Central memory CD4-positive, alpha-beta T cell (primary cell): ENCODE measurements around the gene INPP4A.

Source experiments
- DNase-seq: peaks from one replicate; pipeline ENCODE4 v3.0.0; 2022

The INPP4A gene

DNA sequence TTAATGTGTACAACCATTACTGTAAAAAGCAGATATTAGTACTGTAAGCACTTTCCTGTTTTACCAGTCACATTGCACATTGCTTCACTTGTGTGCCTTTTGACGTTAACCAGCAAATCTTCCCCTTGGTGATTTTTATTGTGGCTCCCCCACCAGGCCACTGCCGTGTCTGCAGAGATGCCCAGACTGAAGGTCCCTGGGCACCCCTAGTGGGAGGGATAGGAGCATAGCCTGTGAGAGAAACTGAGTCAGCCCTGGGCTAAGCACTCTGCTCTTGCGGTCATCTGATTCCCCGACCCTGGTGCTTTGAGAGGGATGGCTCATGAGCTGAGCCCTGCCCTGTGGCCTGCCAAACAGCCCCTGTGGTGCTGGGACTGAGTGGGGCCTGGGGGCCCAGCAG, 73.4 kb downstream of the INPP4A start:
- peak; percentile 56 for DNase-seq

DNA sequence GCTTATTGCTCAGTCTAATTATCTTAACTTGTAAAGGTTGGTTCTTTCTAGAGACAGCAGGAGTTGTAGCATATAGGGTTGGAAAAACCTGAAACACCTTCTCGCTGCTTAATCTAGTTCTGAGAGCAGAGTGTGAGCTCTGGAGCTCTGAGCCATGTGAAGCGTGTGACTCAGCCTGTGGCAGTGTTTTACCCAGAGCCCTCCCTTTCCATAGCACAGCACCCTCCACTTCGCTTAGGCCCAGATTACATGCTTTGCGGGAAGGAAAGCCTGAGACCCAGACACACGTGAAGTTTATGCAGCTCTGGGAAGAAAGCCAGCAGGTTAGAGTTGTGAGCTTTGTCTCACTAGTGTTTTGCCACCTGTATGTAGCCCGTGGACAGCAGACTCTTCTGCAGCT, 74.5 kb downstream of the INPP4A start:
- no peak for DNase-seq

DNA sequence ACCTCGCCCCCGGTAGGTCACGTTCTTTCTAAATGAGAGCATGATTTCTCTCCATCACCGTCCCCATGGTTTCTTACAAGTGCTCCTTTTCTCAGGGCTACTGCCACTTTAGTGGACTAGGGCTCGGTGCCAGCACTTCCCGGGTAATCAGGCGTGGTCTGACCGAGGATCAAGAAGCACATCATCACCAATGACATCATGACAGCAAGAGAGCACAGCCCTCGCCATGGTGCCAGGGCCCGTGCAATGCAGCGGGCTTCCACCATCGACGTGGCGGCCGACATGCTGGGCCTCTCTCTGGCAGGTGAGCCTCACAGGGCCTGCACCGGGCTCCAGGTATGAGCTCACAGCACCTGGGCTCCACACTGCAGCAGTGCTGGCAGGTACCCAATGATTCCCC, 75.2 kb downstream of the INPP4A start:
- DNase-seq: no peak

DNA sequence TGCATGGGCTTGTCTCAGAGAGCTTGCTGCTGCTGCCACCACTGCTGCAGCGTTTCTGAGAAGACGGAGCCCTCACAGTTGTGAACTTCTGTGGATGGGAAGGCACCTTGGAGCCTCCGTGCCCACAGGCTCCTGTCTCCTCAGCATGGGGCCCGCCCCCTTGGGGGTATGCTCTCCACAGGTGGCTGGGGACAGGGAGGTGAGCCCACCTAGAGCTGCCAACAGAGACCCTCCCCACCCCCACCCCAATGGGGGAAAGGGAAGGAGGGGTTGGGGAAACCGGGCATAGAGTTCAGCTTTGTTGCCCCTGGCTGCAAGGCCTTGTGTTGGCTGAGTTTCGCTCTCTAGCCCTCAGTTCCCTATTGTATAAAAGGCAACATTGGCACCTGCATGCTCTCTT, 76.1 kb downstream of the INPP4A start:
- no peak for DNase-seq

DNA sequence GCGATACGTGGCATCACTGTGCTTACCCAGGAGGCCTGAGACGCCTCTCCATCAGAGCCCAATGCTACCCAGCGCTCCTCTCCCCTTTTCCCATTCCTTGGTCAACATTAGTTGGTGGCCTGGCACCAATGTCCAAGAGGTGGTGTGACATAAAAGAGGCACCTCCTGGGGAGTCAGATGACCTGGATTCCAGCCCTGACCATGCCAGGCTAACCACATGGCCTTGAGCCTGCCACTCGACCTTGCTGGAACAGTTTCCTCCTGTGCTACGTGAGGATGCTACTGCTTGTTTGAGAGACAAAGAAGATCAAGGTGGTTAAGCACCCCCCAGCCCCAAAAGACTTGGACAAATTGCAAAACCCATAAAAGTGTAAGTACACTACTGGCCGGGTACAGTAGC, 76.6 kb downstream of the INPP4A start:
- DNase-seq: no peak

DNA sequence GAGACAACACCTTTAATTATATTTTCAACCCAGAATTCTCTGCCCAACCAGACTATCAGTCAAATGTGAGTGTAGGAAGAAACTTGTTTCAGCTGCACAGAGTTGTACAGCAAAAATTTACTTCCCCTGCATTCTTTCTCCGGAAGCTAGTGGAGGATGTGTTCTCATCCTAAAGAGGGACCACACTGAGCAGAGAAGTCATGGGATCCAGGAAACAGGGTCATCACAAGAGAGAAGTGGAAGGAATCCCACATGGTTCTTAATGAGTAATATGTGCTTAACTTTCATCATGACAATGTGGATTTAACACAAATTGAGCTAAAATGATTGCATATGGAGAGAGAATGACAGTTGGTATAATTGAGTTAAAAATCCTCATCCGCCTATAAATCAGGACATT, 78.2 kb downstream of the INPP4A start:
- DNase-seq: no peak

DNA sequence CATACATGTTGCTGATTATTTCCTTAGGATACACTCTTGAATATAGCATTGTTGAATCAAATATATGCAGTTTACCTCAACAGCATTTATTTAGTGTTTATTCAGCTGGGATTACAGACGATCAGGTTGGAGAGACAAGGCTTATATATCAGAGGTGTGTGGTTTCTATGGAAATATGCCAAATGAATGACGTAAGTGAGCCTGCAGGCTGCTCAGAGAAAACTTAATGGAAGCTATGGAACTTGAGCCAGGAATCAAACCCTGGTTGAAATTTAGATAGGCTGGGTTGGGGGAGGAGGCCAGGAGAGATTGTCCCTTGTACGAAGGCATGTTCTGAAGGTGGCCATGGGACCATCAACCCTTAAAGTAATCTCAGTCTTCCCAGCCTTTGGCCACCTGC, 79.5 kb downstream of the INPP4A start:
- DNase-seq: no peak

DNA sequence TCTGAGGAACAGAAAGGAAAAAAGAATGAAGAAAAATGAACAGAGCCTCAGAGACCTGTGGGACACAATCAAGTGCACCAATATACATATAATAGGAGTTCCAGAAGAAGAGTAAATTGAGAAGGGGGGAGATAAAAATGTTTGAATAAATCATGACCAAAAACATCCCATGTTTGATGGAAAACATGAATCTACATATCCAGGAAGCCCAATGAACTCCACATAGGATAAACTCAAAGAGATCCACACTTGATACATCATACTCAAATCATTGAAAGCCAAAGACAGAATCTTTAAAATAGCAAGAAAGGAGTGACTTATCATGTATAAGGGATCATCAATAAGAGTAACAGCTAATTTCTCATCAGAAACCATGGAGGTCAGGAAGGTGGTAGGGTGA, 83.7 kb downstream of the INPP4A start:
- DNase-seq: no peak

DNA sequence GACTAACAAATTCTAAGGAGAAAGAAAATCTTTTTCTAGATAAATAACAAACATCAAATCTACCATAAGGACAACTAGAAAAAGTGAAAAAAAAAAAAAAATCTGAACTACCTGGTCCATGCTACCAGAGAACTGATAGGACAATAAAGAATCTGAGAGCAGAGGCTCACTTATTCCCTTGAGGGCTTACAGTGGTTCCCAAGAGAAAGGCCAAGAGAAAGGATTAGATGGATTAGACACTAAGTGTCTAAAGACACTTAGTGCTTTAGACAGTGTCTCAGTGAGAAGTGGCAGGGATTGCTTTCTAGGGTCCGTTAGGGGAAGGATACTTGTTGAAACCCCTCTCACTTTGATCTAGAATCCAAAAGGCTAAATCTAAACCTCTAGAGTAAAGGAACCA, 85.5 kb downstream of the INPP4A start:
- DNase-seq: no peak

DNA sequence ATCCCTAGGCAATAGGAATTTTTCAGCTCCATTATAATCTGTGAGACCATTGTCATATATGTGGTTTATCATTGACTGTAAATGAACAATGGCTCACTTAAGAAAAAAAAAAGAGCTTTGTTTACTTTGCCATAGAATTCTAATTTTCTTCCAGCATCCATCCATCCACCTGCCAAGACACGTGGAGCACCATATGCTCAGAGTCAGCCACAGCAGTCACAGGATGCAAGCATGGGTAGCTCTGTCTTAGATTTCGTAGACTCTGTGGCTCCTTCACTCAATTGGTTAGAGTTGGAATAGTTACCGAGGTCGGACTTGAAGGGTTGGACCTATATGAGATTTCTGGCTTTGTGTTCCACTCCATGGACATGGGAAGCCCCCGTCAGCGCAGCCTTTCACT, 88.1 kb downstream of the INPP4A start:
- no peak for DNase-seq

DNA sequence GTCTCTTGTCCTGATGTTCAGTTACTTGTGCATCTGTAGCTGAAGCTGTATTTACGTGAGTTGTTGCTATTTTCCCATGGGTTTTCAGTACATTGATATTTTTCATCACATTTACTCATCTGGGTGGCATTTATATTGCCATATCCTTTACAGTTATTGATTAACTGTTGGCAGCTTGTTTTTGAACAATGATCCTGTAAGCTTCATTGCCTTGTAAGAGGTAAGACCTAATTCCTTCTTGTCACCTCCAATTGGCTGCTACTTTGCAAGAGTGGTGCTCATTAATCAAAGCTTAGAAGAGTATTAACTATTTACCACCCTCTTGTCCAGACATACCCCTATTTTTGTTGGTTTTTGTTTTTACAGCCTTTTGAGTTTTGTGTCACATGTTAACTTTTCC, 88.9 kb downstream of the INPP4A start:
- DNase-seq: no peak

DNA sequence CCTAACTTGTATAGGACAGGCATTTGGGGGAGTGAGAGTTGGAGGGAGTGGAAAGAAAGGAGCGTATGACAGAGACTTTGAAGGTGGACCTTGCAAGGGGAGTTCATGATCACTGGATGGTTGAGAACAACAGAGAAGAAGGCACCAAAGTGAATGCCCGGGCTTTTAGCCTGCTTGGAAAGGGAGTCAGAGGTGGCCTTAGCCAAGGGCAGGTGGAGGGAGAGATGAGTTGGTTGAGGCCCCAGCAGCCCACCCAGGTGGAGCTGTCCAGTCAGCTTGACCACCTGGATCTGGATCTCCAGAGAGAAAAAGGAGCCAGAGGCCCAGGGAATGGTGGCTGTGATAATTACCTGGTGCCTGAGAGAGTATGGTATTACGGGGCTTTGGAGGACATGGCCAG, 90.1 kb downstream of the INPP4A start:
- DNase-seq: no peak

DNA sequence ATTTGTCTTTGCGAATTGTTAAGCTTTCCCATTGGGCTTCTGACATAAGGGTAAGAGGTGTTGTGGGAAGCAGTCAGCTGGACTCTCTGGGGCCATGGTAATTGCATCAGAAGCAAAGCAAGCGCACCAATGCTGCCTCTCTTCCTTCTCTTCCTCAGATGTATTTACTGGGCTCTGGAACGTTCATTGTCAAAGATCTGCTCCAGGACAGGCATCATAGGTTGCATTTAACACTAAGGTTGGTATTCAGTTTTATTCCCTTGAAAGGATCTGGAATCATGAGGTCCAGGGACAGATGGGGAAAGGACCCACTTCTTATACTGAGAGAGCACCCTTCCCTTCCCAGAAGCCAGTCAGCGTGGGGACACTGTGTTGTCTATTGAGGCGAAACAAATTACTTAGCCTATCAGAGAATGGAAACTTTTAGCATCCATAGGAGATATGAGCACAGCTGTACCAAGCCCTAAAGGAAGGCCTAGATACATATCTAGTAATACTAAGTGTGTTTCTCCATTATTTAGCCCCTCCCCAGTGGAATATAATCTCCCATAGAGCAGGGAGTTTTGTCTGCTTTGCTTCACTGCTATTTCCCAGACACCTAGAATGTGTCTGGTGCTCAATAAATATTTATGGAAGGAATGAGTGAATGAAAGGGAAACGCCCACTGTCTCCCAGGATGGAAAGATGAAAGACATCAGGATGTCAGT, 91.5 kb downstream of the INPP4A start:
- DNase-seq: no peak

DNA sequence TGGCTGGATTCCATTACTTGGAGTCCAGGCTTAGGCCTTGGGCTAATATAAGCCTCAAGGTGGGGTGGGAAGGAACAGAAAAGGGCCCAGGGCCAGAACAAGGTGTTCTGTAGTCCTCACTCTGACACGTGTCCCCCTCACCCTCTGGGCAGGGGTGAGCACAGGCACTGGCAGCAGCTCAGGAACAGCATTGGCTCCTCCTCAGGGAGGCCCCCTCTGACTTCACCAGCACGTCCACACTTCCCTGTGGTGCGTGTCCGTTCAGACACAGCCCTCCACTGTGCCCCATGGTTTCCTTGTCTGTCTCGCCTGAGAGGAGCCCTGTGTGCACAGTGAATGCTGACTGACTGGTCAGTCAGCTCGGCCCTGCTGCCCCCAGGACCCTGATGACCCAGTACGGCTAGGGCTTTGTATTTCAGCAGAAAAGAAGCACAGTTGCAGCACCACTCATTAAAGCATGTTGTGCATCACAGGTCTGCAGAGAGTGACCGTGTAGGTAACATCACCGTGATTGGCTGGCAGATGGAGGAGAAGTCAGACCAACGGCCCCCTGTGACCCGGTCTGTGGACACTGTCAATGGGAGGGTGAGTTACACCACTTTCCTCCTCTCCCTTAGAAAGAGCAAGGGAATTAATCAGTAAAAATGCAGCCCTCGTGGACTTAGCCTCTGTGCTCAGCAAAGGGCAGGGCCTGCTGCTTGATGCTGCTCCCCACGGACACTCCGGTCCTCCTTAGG, 92.9 kb downstream of the INPP4A start:
- no peak for DNase-seq

DNA sequence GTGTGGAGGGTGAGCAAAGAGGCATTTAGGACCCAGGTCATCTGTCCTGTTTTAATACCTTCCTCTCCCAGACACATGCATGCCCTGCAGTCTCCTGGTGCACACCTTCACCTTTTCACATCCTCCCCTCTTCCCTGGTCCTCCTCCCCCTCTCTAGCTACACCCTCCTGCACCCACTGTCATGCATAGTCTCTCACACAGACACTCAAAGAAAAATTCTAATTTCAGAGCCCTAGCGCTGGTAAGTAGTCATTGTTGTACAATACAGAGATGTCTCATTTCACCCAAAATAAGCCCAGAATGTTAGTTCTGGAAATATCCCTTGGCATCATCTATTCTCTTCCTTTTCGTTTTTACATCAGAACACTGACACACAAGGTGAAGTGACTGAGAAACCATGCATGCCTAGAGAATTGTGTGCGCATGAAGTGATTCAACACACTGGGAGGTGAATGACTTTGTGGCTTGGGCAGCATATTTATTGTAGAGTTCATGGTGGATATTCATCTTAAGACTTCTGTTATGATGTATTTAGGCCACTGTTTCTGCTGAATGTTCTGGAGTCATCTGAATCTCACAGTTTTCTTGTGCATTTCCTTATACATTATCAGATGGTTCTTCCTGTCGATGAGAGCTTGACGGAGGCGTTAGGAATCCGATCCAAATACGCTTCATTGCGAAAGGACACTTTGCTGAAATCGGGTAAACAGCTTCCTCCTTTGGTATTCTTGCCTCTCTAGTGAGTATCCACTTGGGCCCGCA, 93.8 kb downstream of the INPP4A start:
- no peak for DNase-seq

DNA sequence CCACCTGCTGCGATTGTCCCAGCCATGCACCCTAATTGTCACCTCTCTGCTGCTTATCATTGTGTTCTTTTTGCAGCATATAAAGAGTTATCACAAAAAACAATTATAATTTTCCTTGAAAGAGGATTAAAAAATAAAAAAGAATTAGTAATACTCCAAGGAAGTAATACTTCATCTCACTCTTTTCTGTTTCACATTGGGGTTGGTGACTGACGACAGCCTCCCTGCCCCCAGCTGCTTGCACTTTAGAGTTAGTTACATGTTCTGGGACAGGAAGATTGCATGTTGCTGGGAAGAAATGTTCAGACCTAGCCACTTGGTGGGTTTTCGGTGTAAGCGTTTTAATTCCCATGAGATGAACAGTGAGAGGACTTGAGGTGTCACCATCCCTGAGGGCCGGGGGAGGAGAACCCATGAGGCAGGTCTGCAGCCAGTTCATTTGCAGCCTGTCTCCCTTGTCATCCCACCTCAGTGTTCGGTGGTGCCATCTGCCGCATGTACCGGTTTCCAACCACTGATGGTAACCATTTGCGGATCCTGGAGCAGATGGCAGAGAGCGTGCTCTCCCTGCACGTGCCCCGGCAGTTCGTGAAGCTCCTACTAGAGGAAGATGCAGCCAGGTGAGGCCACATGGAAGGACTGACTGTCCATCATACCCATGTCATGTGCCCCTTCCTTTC, 94.5 kb downstream of the INPP4A start:
- no peak for DNase-seq

DNA sequence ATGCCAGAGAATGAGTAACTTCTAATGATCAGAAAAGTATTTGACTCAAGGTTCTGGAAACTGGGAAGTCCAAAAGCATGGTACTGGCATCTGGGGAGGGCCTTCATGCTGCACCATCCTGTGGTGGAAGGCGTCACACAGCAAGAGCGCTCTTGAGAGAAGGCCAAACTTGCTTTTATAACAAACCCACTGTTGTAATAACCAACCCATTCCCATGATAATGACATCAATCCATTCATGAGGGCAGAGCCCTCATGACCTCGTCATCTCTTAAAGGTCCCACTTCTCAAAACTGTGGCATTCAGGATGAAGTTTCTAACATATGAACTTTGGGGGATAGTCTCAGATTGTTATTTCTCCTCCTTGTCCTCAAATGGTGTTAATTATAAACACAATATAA, 95.9 kb downstream of the INPP4A start:
- no peak for DNase-seq

DNA sequence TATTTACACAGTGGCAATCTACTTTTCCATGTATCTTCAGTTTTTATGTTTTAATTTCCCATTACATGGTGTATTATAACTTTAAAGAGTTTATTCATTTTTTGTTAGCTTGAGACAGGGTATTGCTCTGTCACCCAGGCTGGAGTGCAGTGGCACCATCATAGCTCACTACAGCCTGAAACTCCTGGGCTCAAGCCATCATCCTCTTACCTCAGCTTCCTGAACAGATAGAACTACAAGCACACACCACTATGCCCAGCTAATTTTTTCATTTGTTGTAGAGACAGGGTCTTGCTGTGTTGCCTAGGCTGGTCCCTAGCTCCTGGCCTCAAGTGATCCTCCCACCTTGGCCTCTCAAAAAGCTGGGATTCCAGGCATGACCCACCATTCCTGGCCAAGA, 96.8 kb downstream of the INPP4A start:
- no peak for DNase-seq

DNA sequence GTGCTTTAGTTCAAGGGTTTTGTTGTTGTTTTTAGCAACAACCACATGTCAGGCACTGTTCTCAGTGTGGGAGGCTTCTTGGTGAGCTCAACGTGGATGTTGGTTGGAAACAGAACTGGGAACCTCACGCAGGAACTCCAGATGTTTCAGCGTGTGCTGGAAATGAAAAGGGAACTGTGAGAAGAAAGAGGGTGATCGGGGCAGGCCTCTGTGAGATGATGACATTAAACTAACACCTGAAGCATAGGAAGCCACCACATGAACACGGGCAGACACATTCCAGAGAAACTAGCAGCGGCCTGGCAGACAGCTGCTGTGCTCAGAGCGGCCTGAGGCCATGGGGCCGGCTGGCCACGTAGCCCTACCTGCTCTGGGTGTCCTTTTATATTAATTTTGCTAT, 97.2 kb downstream of the INPP4A start:
- DNase-seq: no peak

DNA sequence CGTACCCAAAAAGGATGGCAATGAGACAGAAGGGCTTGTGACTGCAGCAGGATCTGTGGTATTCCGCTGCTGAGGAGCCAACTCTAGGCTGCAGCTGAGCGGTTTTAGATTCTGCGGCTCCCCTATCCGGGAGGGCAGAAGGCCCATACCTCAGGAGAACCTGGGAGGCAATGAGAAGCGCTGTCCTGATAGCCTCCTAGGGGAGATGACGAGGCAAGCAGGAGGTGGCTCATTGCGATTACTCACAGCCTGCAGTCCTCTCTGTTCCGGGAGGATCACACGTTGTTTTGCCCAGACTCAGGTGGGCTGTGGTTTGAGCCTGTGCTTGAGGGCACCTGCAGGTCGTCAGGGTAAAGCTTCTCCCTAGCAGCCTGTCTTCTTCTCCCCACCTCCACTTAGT, 98.6 kb downstream of the INPP4A start:
- no peak for DNase-seq

DNA sequence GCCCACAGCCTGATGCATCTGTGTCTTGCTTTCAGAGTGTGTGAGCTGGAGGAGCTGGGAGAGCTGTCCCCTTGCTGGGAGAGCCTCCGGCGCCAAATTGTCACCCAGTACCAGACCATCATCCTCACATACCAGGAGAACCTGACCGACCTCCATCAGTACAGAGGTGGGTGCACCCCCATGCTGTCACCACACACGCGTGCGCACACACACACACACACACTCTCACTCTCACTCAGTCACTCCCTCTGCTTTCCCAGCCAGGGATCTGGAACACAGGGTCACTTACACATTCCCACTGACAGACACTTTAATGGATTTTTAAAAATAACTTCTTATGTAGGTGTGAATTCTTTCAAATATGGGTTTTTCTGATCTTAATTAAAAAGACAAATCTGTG, 99.2 kb downstream of the INPP4A start:
- DNase-seq: no peak

DNA sequence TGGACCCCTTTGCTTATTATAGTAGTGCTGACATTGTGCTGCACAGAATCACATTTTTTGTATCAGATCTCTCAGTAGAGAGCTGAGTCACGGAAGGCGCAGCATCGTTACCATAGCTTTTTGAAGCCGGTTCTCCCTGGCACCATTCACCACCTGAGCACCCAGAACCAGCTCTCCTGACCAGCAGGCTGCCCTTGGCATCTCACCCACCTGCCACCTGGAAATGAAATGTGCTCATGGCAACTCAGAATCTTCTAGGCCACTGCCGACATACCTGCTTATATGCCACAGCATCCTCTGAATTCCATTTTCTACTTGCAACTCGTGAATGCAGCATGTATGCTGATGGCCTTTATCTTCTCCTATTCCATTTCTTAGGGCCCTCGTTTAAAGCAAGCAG, 100.9 kb downstream of the INPP4A start:
- DNase-seq: no peak

DNA sequence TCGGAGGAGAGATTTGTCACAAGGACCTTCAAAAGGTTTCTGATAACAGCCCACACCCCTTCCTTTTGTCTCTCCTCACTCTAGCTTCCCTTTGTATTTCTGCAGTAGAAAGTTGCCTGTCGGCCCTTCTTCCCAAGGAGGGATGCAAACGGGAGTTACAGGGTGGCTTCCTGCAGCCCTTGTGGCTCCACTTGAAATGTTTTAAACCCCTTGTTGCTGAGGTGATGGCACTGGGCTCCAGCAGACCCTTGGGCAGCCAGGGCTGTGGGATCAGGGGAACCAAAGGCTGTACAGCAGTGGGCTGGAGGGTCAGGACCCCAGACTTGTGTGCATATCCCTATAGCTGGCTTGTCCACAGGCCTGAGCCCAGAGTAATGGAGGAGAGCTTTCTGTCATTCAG, 101.5 kb downstream of the INPP4A start:
- no peak for DNase-seq
